Measurements from ENCODE around the gene DR1.

DNA sequence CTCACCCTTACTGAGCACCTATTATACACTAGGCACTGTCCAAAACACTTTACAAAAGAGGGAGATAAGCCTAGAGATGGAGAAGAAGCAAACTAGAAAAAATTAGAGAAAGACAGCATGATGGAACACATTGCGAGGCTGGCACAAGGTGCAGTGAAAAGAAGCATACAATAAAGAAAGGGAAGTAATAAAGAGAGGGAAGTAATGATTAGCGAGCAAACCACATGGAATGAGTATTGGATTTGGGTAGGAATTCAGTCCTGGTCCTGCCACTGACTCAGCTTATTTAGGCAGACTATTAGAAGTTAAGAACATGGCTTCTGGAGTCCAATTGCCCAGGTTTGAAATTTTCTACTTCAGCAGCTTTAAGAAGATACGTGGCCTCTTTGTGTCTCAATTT is 69.6 kb downstream of the DR1 start:
- TF ChIP-seq, protein P1, sequence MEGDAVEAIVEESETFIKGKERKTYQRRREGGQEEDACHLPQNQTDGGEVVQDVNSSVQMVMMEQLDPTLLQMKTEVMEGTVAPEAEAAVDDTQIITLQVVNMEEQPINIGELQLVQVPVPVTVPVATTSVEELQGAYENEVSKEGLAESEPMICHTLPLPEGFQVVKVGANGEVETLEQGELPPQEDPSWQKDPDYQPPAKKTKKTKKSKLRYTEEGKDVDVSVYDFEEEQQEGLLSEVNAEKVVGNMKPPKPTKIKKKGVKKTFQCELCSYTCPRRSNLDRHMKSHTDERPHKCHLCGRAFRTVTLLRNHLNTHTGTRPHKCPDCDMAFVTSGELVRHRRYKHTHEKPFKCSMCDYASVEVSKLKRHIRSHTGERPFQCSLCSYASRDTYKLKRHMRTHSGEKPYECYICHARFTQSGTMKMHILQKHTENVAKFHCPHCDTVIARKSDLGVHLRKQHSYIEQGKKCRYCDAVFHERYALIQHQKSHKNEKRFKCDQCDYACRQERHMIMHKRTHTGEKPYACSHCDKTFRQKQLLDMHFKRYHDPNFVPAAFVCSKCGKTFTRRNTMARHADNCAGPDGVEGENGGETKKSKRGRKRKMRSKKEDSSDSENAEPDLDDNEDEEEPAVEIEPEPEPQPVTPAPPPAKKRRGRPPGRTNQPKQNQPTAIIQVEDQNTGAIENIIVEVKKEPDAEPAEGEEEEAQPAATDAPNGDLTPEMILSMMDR (IDR thresholded peaks at IDR 0.05 in 8 of 11, conservative IDR thresholded peaks at IDR 0.05 in 3 of 11) = no peak
- TF ChIP-seq POLR2A (IDR thresholded peaks at IDR 0.05) (no peak), POLR2AphosphoS5 (IDR thresholded peaks at IDR 0.05) (no peak)
